Pancreas (tissue), 10 donors: ENCODE results near the gene HIRIP3. TPM values are rescaled to one million over a fixed set of nuclear protein-coding genes. Genes with fewer than 3 reads are reported as not detected.
"Not testable (repeated sequence)": the region's sequence is repeated elsewhere in the genome, so short reads cannot be mapped to it uniquely, and the experiment has no call there.

Experiments used
- ATAC-seq, 4 donors: fragments of 200-7000 bp; cut with Tn5 transposase; one replicate each; pipeline versions ENCODE4 v1.8.0 to v1.9.1; 2020; ENCODE audit warnings: mild to moderate bottlenecking in 4 of 4, moderate library complexity in 4 of 4
- DNase-seq, 6 donors: peaks; one replicate each; pipeline ENCODE4 v3.0.0-alpha.2; 2020
- FAIRE-seq: peaks from 2 replicates; lab custom pipeline; 2012; peaks lifted over from hg19 to GRCh38; lab: Jason Lieb, UNC
- H3K27ac ChIP-seq, 4 donors: fragments of 200-600 bp; sonication (generic); 1 replicate in 3 of 4; 2 replicates in 1 of 4; pipeline versions ENCODE4 v1.5.0 to v1.8.0; 2020
- H3K27me3 ChIP-seq, 4 donors: fragments of 200-600 bp; one replicate each; pipeline ENCODE4 v1.8.0; 2021
- H3K36me3 ChIP-seq, 3 donors: fragments of 200-600 bp; sonication (generic) in 1 of 3; one replicate each; pipeline versions ENCODE4 v1.5.0 to v1.8.0; 2020 to 2021
- H3K4me1 ChIP-seq, 3 donors: fragments of 200-600 bp; one replicate each; pipeline ENCODE4 v1.8.0; 2021
- H3K4me3 ChIP-seq, 4 donors: fragments of 200-600 bp; sonication (generic) in 2 of 4; one replicate each; pipeline versions ENCODE4 v1.5.0 to v1.8.0; 2020 to 2021
- H3K9me3 ChIP-seq, 4 donors: fragments of 200-600 bp; one replicate each; pipeline ENCODE4 v1.8.0; 2021
- WGBS, 2 donors: extraction: QIAGEN DNeasy Blood & Tissue Kit; methylation state at CpG; one replicate each; pipeline ENCODE4 v1.1.7; 2013; 5-methylcytosine and 5-hydroxymethylcytosine counted together
- intact Hi-C, 3 donors: fragments of 100-400 bp; cut with DNase I; formaldehyde crosslinking; loops; one replicate each; pipeline versions ENCODE4 v1.11.1 to v1.14.2; 2022
- polyA plus RNA-seq, 2 donors: library from polyadenylated mRNA; stranded (reverse); fragments of 200-250 nt; gene quantifications; one replicate each; pipeline ENCODE4 v1.2.3, GENCODE V29; 2013
- total RNA-seq, 6 donors: library from RNA; stranded (reverse); fragmentation: NEBNext Ultra II Directional in 4 of 6; extraction: Animal tissue kit (Norgen Biotek cat#: 25700) in 4 of 6; gene quantifications; one replicate each; pipeline versions ENCODE4 v1.2.1 to v1.2.4, GENCODE V29; 2021 to 2023
- TF ChIP-seq, protein P1 (sequence below), 4 donors: fragments of 200-600 bp; sonication (generic) in 3 of 4; IDR thresholded peaks; one replicate each; pipeline versions ENCODE4 v1.5.0 to v1.8.0; 2021; ENCODE audit warnings: antibody characterized with exemption in 4 of 4
- donor health status: healthy with polysubstance abuse.
- donor health status: DM: no; HTN: no; CAD: no; lungs with moderate emphysema.
- donor health status: DM: no; HTN: no; CAD: no.
- donor health status: control.
- donor health status: control.
- donor health status: Bipolar disorder and iron deficiency.
- donor health status: DM: yes; HTN: yes; CAD: no.
- donor health status: DM: no; HTN: no; CAD: no.
- donor health status: DM: no; HTN: no; CAD: no.
- donor health status: DM: yes; HTN: yes; CAD: no.

Gene HIRIP3
- total and polyA plus RNA-seq, 8 donors, result 4.4 to 16.8 (median 7.3) TPM

DNA sequence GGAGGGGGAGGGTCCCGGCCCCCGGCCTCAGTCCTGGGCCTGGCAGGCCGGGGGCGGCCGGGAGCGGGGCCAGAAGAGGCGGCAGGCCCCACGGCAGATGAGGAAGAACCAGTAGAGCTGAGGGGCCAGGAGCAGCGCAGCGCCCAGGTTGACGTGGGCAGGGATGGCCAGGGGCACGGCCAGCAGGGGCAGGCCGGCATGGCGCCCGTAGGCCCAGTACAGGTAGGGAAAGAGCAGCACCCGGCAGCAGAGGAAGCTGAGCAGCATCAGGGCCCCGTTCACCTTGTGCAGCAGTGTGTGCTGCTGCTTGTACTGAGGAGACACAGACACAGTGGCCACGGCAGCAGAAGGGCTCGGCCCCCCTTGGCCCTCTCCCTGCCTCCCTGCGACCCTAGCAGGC lies 29.7 kb upstream of the HIRIP3 start:
- intact Hi-C loops, result no loop called here
- FAIRE-seq (no peak), ATAC-seq (no peak), DNase-seq (no peak)
- Histone ChIP-seq H3K4me3 (no peak overlapping the region), H3K4me1 (no peaks in the 10 kb centered on the region), H3K27ac (no peak overlapping the region), H3K9me3 (no peaks in the 10 kb centered on the region), H3K27me3 (no peaks in the 10 kb centered on the region), H3K36me3 (no peaks in the 10 kb centered on the region)
- TF ChIP-seq, protein P1, sequence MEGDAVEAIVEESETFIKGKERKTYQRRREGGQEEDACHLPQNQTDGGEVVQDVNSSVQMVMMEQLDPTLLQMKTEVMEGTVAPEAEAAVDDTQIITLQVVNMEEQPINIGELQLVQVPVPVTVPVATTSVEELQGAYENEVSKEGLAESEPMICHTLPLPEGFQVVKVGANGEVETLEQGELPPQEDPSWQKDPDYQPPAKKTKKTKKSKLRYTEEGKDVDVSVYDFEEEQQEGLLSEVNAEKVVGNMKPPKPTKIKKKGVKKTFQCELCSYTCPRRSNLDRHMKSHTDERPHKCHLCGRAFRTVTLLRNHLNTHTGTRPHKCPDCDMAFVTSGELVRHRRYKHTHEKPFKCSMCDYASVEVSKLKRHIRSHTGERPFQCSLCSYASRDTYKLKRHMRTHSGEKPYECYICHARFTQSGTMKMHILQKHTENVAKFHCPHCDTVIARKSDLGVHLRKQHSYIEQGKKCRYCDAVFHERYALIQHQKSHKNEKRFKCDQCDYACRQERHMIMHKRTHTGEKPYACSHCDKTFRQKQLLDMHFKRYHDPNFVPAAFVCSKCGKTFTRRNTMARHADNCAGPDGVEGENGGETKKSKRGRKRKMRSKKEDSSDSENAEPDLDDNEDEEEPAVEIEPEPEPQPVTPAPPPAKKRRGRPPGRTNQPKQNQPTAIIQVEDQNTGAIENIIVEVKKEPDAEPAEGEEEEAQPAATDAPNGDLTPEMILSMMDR (IDR thresholded peaks at IDR 0.05), result no peak
- 50 to 65% methylated on average over 20 of the region's 20 CpGs for WGBS, 2 donors

DNA sequence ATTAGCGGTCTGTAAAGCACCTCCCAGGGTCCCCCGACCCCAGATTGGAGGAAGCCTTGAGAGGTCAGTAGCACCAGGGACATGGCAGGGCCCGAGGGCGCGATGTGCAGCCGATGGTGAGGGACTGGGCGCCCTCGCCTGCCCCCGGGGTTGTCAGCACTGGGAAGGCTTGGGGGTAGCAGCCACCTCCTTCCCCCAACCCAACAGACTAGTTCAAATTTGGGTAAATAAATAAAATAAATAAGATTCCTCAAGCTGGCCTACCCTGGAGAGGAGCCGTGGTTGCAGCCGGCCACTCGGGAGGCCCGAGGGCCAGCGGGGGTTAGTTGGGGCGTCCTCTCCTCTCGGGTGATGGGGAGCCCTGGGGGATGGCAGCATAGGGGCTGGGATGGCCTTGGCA lies 29.0 kb upstream of the HIRIP3 start:
- DNase-seq (no peak), ATAC-seq (no peak), FAIRE-seq (no peak)
- Histone ChIP-seq H3K4me1 (no peaks in the 10 kb centered on the region), H3K36me3 (no peaks in the 10 kb centered on the region), H3K4me3 (no peak overlapping the region), H3K9me3 (no peaks in the 10 kb centered on the region), H3K27me3 (no peaks in the 10 kb centered on the region), H3K27ac (no peak overlapping the region)
- intact Hi-C loops, result loop anchor here in 1 of 3 donors (5.0 kb wide), 1 partner anchor 327 kb away; no protein-coding TSS in a partner anchor
- TF ChIP-seq, protein P1 (IDR thresholded peaks at IDR 0.05), result no peak
- WGBS, 2 donors, result 39 to 57% methylated on average over 12 to 16 of the region's 16 CpGs

DNA sequence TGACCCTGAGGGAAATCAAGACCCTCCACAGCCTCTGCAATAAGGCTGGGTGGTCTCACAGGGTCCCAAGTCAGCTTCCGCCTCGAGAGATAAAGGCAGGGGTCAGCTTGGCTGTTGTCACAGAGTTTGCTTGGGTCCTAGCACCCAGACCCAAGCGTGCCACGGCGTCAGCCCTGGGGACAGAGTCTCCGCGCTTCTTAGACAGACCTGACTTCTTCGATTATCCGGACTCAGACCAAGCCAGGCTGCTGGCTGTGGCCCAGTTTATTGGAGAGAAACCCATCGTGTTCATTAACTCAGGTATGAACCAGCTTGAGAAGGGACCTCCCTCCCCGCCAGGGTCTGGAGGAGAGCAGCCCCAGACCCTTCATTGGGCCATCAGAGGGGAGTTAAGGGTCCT lies 28.2 kb upstream of the HIRIP3 start:
- no peak for DNase-seq
- Histone ChIP-seq H3K4me3 (no peak overlapping the region), H3K27ac (no peak overlapping the region), H3K4me1 (no peaks in the 10 kb centered on the region), H3K36me3 (no peaks in the 10 kb centered on the region), H3K9me3 (no peaks in the 10 kb centered on the region), H3K27me3 (no peaks in the 10 kb centered on the region)
- TF ChIP-seq, protein P1 (IDR thresholded peaks at IDR 0.05), result no peak
- 67 to 69% methylated on average over 11 of the region's 11 CpGs for WGBS, 2 donors
- intact Hi-C loops, result loop anchor here in 1 of 3 donors (5.0 kb wide), 1 partner anchor 326 kb away; no protein-coding TSS in a partner anchor
- ATAC-seq, result no peak
- no peak for FAIRE-seq

DNA sequence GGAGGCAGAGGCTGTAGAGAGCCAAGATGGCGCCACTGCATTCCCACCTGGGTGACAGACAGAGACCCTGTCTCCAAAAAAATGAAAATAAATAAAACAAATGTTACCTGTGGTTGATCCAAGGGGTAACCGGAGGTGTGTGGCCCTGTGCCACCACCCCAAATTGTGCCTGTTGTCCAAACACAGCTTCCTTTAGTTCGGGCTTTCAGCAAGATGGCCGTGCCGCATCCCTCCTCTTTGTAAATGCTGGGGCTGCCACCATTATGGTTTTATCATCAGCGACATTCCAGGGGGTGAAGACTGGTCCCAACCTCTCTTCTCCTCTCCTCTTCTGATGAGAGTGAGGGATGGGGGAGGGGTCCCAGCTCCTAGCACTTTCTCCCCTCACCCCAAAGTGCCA lies 27.5 kb upstream of the HIRIP3 start, which contains the start of gene C16orf92:
TSS of gene C16orf92 (plus strand) at position 312 of the 400 bp plus-strand sequence. CDS start 143 bp downstream, outside the sequence.
- 51 to 69% methylated on average over 6 of the region's 6 CpGs for WGBS, 2 donors

DNA sequence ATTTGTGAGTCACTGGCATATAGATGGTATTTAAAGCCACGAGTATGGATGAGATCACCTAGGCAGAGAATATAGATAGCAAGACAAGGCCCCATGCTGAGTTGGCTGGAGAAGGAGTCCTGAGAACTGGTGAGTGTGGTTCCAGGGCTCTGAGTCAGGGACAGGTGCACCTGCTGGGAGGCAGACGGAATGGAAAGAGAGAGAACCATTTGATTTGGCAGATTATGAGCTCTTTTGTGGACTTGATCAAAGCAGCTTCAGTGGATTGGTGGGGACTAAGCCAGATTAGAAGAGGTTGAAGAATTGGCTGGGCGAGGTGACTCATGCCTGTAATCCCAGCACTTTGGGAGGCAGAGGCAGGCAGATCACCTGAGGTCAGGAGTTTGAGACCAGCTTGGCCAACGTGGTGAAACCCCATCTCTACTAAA lies 23.3 kb upstream of the HIRIP3 start:
- TF ChIP-seq, protein P1 (IDR thresholded peaks at IDR 0.05), result no peak
- ATAC-seq, result no peak

More for the DNA sequence above, 27.5 kb upstream of the HIRIP3 start, which contains the start of gene C16orf92:
- intact Hi-C loops, result loop anchor here in 1 of 3 donors (5.0 kb wide), 1 partner anchor 326 kb away; no protein-coding TSS in a partner anchor
- no peaks in the 10 kb centered on the region for H3K27me3 ChIP-seq
- H3K27ac ChIP-seq, result no peak within 1 kb of the TSS
- no peak within 1 kb of the TSS for H3K4me3 ChIP-seq
- TF ChIP-seq, protein P1 (IDR thresholded peaks at IDR 0.05), result no peak
- FAIRE-seq (no peak), ATAC-seq (no peak), DNase-seq (no peak)
- H3K36me3 ChIP-seq, result no peaks in the 10 kb centered on the region
- H3K4me1 ChIP-seq, result no peaks in the 10 kb centered on the region
- H3K9me3 ChIP-seq, result no peaks in the 10 kb centered on the region

DNA sequence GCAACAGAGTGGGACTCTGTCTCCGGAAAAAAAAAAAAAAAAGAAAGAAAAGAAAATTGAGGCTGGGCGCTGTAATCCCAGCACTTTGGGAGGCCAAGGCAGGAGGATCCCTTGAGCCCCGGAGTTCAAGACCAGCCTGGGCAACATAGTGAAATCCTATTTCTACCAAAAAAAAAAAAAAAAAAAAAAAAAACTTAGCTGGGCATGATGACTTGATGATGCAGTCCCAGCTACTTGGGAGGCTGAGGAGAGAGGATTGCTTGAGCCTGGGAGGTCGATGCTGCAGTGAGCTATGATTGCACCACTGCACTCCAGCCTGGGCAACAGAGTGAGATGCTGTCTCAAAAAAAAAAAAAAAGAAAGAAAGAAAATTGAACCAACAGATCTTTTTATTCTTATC lies 22.5 kb upstream of the HIRIP3 start:
- 73 to 82% methylated on average over 4 of the region's 4 CpGs for WGBS, 2 donors
- intact Hi-C loops, H3K27me3 ChIP-seq, ATAC-seq, FAIRE-seq, H3K9me3 ChIP-seq, H3K4me1 ChIP-seq, H3K27ac ChIP-seq, DNase-seq, H3K4me3 ChIP-seq, H3K36me3 ChIP-seq: not testable (repeated sequence)

More for the DNA sequence above, 23.3 kb upstream of the HIRIP3 start:
- Histone ChIP-seq H3K27me3 (no peaks in the 10 kb centered on the region), H3K9me3 (no peaks in the 10 kb centered on the region), H3K4me3 (no peak overlapping the region), H3K36me3 (no peaks in the 10 kb centered on the region), H3K4me1 (no peaks in the 10 kb centered on the region), H3K27ac (no peak overlapping the region)
- FAIRE-seq (no peak), DNase-seq (no peak)
- WGBS, 2 donors, result 47 to 52% methylated on average over 4 of the region's 4 CpGs
- intact Hi-C loops, result no loop called here
